NCI-H1436 (cell line): ENCODE data around the gene RAB3GAP1.
"Not testable (repeated sequence)": the region's sequence is repeated elsewhere in the genome, so short reads cannot be mapped to it uniquely, and the experiment has no call there.

Source experiments
- DNase-seq: peaks from one replicate; lab custom pipeline; 2025; lab: John Stamatoyannopoulos, UW

Gene RAB3GAP1

GRCh38 chr2:135105513-135106316, 53.6 kb downstream of the RAB3GAP1 start:
- DNase-seq, result not testable (repeated sequence)

- DNase-seq, result no peak
These were observed 61.2 kb downstream of the RAB3GAP1 start for GRCh38 chr2:135113322-135113721.

- no peak for DNase-seq
These were observed 67.5 kb downstream of the RAB3GAP1 start for GRCh38 chr2:135119582-135119981.

GRCh38 chr2:135121016-135121657, 69.0 kb downstream of the RAB3GAP1 start:
- no peak for DNase-seq

- not testable (repeated sequence) for DNase-seq
These were observed 69.6 kb downstream of the RAB3GAP1 start for GRCh38 chr2:135121658-135122039.

- DNase-seq, result no peak
These were observed 73.1 kb downstream of the RAB3GAP1 start for GRCh38 chr2:135124924-135125886.

- no peak for DNase-seq
These were observed 73.8 kb downstream of the RAB3GAP1 start for GRCh38 chr2:135125940-135126339.

- DNase-seq, result no peak
These were observed 78.7 kb downstream of the RAB3GAP1 start for GRCh38 chr2:135130751-135131150.

GRCh38 chr2:135132314-135132713, 80.2 kb downstream of the RAB3GAP1 start:
- no peak for DNase-seq

- no peak for DNase-seq
These were observed 88.5 kb downstream of the RAB3GAP1 start for GRCh38 chr2:135140606-135141005.

GRCh38 chr2:135142323-135142722, 90.2 kb downstream of the RAB3GAP1 start:
- DNase-seq, result no peak

- DNase-seq, result no peak
These were observed 92.3 kb downstream of the RAB3GAP1 start for GRCh38 chr2:135144343-135144742.

- DNase-seq, result no peak
These were observed 97.2 kb downstream of the RAB3GAP1 start for GRCh38 chr2:135149251-135149650.

- DNase-seq, result no peak
These were observed 98.6 kb downstream of the RAB3GAP1 start for GRCh38 chr2:135150725-135151124.

GRCh38 chr2:135151615-135152014, 99.5 kb downstream of the RAB3GAP1 start:
- DNase-seq, result no peak

GRCh38 chr2:135152361-135152760, 100.3 kb downstream of the RAB3GAP1 start:
- DNase-seq, result no peak

GRCh38 chr2:135154962-135155361, 102.9 kb downstream of the RAB3GAP1 start:
- DNase-seq, result no peak

GRCh38 chr2:135157856-135158255, 105.8 kb downstream of the RAB3GAP1 start:
- DNase-seq, result no peak

- DNase-seq, result no peak
These were observed 107.1 kb downstream of the RAB3GAP1 start for GRCh38 chr2:135159191-135159590.

- DNase-seq, result no peak
These were observed 110.3 kb downstream of the RAB3GAP1 start for GRCh38 chr2:135162377-135162776.

- no peak for DNase-seq
These were observed 110.7 kb downstream of the RAB3GAP1 start for GRCh38 chr2:135162786-135163185.

GRCh38 chr2:135163306-135163705, 111.2 kb downstream of the RAB3GAP1 start:
- DNase-seq, result no peak
